Measurements from ENCODE around the gene NSDHL. TPM values are rescaled to one million over a fixed set of nuclear protein-coding genes. Genes with fewer than 3 reads are reported as not detected.

NSDHL gene
- total RNA-seq, 2 donors from 2014 or later = 5.3 to 23.1 TPM

DNA sequence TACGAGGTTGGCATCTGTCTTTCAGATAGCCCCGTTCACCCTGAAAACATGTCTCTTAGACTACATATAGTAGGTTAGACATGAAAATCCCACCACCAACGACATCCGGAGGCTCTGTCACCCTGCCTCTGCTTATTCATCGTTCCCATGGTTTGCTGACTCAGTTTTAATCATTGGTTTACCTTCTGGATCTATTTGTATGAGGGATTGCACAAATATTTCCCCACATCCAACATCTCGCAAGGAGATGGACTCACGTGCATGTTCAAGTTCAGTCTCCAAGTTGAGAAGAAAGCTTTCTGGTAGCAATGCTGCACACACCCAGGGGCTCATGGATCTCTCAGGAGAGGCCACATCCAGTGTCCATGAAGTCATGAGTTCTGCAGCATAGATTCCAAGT, 11.1 kb upstream of the NSDHL start:
- DNase-seq (ENCODE audit: low spot score) (no peak), ATAC-seq (ENCODE audit: insufficient number of reproducible peaks, low FRiP score, low read depth) (no peak)
- no peak overlapping the region for H3K4me3 ChIP-seq
- no peaks in the 10 kb centered on the region for H3K27me3 ChIP-seq (replicated peaks; ENCODE audit: insufficient read depth)
- H3K4me1 ChIP-seq (ENCODE audit: control insufficient read depth in 1 of 2, low read depth in 2 of 2) = no peaks in the 10 kb centered on the region
- H3K36me3 ChIP-seq = no peaks in the 10 kb centered on the region
- H3K27ac ChIP-seq = no peak overlapping the region
- TF ChIP-seq, protein P1, sequence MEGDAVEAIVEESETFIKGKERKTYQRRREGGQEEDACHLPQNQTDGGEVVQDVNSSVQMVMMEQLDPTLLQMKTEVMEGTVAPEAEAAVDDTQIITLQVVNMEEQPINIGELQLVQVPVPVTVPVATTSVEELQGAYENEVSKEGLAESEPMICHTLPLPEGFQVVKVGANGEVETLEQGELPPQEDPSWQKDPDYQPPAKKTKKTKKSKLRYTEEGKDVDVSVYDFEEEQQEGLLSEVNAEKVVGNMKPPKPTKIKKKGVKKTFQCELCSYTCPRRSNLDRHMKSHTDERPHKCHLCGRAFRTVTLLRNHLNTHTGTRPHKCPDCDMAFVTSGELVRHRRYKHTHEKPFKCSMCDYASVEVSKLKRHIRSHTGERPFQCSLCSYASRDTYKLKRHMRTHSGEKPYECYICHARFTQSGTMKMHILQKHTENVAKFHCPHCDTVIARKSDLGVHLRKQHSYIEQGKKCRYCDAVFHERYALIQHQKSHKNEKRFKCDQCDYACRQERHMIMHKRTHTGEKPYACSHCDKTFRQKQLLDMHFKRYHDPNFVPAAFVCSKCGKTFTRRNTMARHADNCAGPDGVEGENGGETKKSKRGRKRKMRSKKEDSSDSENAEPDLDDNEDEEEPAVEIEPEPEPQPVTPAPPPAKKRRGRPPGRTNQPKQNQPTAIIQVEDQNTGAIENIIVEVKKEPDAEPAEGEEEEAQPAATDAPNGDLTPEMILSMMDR (IDR thresholded peaks at IDR 0.05) = no peak
- H3K9me3 ChIP-seq = no peaks in the 10 kb centered on the region

GRCh38 chrX:152821145-152821765, 9.6 kb upstream of the NSDHL start:
- no peak for DNase-seq (ENCODE audit: low spot score)
- no peaks in the 10 kb centered on the region for H3K27me3 ChIP-seq (replicated peaks; ENCODE audit: insufficient read depth)
- no peaks in the 10 kb centered on the region for H3K9me3 ChIP-seq
- H3K27ac ChIP-seq = no peak overlapping the region
- H3K4me1 ChIP-seq (ENCODE audit: control insufficient read depth in 1 of 2, low read depth in 2 of 2) = no peaks in the 10 kb centered on the region
- TF ChIP-seq, protein P1 (IDR thresholded peaks at IDR 0.05) = no peak
- H3K4me3 ChIP-seq = no peak overlapping the region
- H3K36me3 ChIP-seq = no peaks in the 10 kb centered on the region
- no peak for ATAC-seq (ENCODE audit: insufficient number of reproducible peaks, low FRiP score, low read depth)

DNA sequence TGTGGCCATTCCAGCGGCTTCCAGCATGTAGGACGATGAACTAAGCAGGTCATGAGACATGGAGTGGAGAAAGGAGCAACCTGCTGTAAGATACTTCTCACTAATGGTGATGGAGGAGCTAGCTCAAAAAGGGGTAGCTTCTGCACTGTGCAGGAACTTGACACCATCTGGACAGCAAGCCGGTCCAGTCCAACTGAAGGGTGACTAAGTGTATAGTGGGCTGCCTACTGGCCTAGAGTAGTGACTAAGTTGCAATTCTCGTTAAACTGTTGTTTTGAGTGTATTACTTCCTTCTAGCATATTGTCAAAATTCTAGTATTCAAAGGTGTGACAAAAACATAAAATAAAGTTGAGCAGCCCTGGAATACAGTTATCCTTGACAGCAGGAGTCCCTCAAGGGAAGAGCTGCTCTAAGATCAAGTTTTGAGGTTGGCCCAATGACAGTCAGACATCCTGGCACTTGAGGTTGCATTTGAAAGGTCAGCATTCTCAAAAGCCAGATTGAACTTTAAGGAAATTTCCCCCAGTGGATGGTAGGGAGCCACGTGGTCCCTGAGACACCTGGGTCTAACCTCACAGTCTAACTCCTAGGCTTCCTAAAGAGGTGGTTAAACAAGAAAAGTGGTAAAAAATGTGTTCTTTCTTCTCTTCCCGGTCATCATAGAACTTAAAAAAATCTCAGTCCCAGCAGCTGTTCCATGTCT, 8.3 kb upstream of the NSDHL start:
- no peak for ATAC-seq (ENCODE audit: insufficient number of reproducible peaks, low FRiP score, low read depth)
- Histone ChIP-seq H3K4me3 (no peak overlapping the region), H3K27ac (no peak overlapping the region), H3K27me3 (replicated peaks; ENCODE audit: insufficient read depth) (no peaks in the 10 kb centered on the region), H3K4me1 (ENCODE audit: control insufficient read depth in 1 of 2, low read depth in 2 of 2) (no peaks in the 10 kb centered on the region), H3K36me3 (no peaks in the 10 kb centered on the region), H3K9me3 (no peaks in the 10 kb centered on the region)
- DNase-seq (ENCODE audit: low spot score) = no peak
- TF ChIP-seq, protein P1 (IDR thresholded peaks at IDR 0.05) = no peak

DNA sequence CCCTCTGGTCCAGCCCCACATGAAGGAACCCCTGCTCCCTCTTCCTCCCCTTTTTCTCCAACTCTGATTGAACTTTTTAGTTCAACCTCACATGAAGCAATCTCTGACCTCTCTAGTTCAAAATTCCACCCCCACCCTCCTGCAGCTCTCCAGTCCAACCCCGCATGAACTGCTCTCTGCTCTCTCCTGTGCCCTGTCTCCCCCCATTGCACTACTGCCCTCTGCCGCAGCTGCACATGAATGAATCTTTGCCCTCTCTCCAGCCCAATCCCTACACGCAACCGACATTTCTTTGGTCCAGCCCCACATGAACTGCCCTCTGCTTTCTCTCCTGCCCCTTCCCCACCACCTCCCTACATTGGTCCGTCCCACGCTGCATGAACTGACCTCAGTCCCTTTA, 7.2 kb upstream of the NSDHL start:
- TF ChIP-seq, protein P1 (IDR thresholded peaks at IDR 0.05) = no peak
- no peaks in the 10 kb centered on the region for H3K4me1 ChIP-seq (ENCODE audit: control insufficient read depth in 1 of 2, low read depth in 2 of 2)
- no peak overlapping the region for H3K27ac ChIP-seq
- no peaks in the 10 kb centered on the region for H3K27me3 ChIP-seq (replicated peaks; ENCODE audit: insufficient read depth)
- no peak overlapping the region for H3K4me3 ChIP-seq
- H3K9me3 ChIP-seq = no peaks in the 10 kb centered on the region
- DNase-seq (ENCODE audit: low spot score) (no peak), ATAC-seq (ENCODE audit: insufficient number of reproducible peaks, low FRiP score, low read depth) (no peak)
- no peaks in the 10 kb centered on the region for H3K36me3 ChIP-seq

GRCh38 chrX:152824841-152825374, 6.0 kb upstream of the NSDHL start:
- H3K36me3 ChIP-seq = no peaks in the 10 kb centered on the region
- DNase-seq (ENCODE audit: low spot score) (no peak), ATAC-seq (ENCODE audit: insufficient number of reproducible peaks, low FRiP score, low read depth) (no peak)
- no peak overlapping the region for H3K4me3 ChIP-seq
- H3K27ac ChIP-seq = no peak overlapping the region
- H3K4me1 ChIP-seq (ENCODE audit: control insufficient read depth in 1 of 2, low read depth in 2 of 2) = no peaks in the 10 kb centered on the region
- H3K27me3 ChIP-seq (replicated peaks; ENCODE audit: insufficient read depth) = no peaks in the 10 kb centered on the region
- H3K9me3 ChIP-seq = no peaks in the 10 kb centered on the region
- TF ChIP-seq, protein P1 (IDR thresholded peaks at IDR 0.05) = no peak

Measured in thoracic aorta (tissue), 2 donors.